HepG2 (cell line): ENCODE results near the gene TMEM269. TPM values are rescaled to one million over a fixed set of nuclear protein-coding genes. Genes with fewer than 3 reads are reported as not detected.

Experiments
- TFDP2 ChIP-seq: sonication (generic); formaldehyde crosslinking; IDR thresholded peaks from 2 replicates; pipeline ENCODE4 v1.4.0; 2020; ENCODE audit warnings: missing genetic modification reagents
- USF2 ChIP-seq, 2 experiments: sonication (generic) in 1 of 2; formaldehyde crosslinking in 1 of 2; IDR thresholded peaks; 2 replicates each; pipeline versions ENCODE4 v1.5.1 to v1.6.1; 2011 to 2020; ENCODE audit warnings: borderline replicate concordance in 1 of 2, low read depth in 1 of 2, low read length in 1 of 2, mild to moderate bottlenecking in 1 of 2, missing genetic modification reagents in 1 of 2, moderate library complexity in 1 of 2
- ZNF296 ChIP-seq: sonication (generic); formaldehyde crosslinking; conservative IDR thresholded peaks from 2 replicates; pipeline ENCODE4 v1.5.0; 2020; ENCODE audit warnings: mild to moderate bottlenecking, missing genetic modification reagents
- ZNF33B ChIP-seq: sonication (generic); formaldehyde crosslinking; IDR thresholded peaks from 2 replicates; pipeline ENCODE4 v1.5.1; 2020; ENCODE audit warnings: mild to moderate bottlenecking, missing genetic modification reagents
- ZNF432 ChIP-seq: sonication (generic); formaldehyde crosslinking; IDR thresholded peaks from 2 replicates; pipeline ENCODE4 v1.5.0; 2020; ENCODE audit warnings: missing genetic modification reagents, mild to moderate bottlenecking, borderline replicate concordance
- ZNF562 ChIP-seq: sonication (generic); formaldehyde crosslinking; IDR thresholded peaks from 2 replicates; pipeline ENCODE4 v1.8.0; 2022; ENCODE audit warnings: missing genetic modification reagents, borderline replicate concordance
- ZNF607 ChIP-seq: sonication (generic); formaldehyde crosslinking; IDR thresholded peaks from 2 replicates; pipeline ENCODE4 v1.5.1; 2020; ENCODE audit warnings: missing genetic modification reagents, mild to moderate bottlenecking, borderline replicate concordance
- polyA plus RNA-seq, 8 experiments: library from polyadenylated mRNA; depleted of rRNA in 3 of 8; stranded (reverse) in 7 of 8; unstranded in 1 of 8; fragments of >200 nt; fragmentation: Illumina TruSeq in 4 of 8; extraction: Trizol in 4 of 8; gene quantifications; 2 replicates each; pipeline versions ENCODE4 v1.2.1 to v1.2.3, GENCODE V29; 2011 to 2016; ENCODE audit warnings: low read depth in 4 of 8, missing spikeins in 1 of 8, mixed read lengths in 1 of 8; ENCODE audit not compliant: insufficient read depth in 1 of 8
- total RNA-seq, 5 experiments: library from RNA; depleted of rRNA; stranded (reverse); fragments of >200 nt; fragmentation: Illumina TruSeq; extraction: Trizol; gene quantifications; 2 replicates each; pipeline ENCODE4 v1.2.3, GENCODE V29; 2016; ENCODE audit warnings: low read depth in 1 of 5

TMEM269 gene
- total and polyA plus RNA-seq, 2 of the 13 experiments (the other 11 are each of a cell fraction or from before 2014, with no cell fraction given) = 0.15 to 0.21 TPM

GRCh38 chr1:42766741-42767509, 17.9 kb upstream of the TMEM269 start, which contains the start of the genes C1orf50 and P3H1 (continued):
- TF ChIP-seq USF2 (IDR thresholded peaks at IDR 0.05; ENCODE audit: low read depth, low read length) (no peak), USF2 (CRISPR knock-in tag; IDR thresholded peaks at IDR 0.05; ENCODE audit: borderline replicate concordance) (no peak), ZNF432 (CRISPR knock-in tag) (no peak), ZNF33B (CRISPR knock-in tag) (no peak), ZNF296 (CRISPR knock-in tag) (no peak), ZNF607 (CRISPR knock-in tag) (no peak; the same call in 1 of the 2 replicates), TFDP2 (CRISPR knock-in tag) (peak; percentile 42), ZNF562 (CRISPR knock-in tag) (no peak)
